ENCODE data around the gene FBXO44.
A peak's percentile ranks its signal among the peaks of the same experiment; 100 is the strongest.

The FBXO44 gene

DNA sequence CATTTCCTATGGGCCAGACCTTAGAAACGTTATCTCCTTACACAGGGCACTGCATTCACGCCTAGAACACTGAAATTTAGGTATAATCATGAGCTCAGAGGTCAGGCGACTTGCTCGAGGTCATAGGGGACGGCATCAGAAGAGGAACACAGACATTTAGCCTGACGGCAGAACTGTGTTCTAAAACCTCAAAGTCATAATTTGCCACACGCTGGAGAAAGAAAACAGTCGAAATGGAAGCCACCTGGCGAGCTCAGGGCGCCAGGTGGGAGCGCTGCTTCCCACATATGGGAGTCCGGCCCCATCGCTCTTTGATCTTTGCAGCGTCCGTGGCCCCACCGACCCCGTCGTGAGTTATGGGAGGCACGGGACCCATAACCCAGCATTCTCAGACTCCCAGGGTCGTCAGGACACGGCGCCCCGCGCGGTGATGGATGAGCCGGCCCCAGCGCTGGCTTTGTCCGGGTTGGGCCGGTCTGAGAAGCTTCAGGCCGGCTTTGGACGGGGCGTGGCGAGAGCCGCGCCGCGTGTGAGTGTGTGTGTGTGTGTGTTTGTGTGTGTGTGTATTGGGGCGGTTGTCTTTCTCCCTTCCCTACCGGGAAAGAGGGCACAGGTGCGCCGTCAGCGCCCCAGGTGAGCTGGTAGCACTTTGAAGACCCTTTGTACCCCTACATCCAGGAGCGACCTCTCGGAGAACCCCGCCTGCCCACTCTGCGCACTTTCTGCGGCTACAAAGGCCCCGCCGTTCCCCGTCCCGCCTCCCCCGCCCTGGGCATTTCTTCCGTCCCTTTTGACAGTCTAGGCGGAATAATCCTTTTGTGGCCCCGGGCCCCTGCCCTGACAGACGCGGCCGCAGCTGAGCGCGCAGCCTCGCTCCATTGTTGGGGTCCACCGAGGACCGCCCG lies 36.0 kb downstream of the FBXO44 start:
- DNase-seq (ENCODE audit: low spot score) = no peak

DNA sequence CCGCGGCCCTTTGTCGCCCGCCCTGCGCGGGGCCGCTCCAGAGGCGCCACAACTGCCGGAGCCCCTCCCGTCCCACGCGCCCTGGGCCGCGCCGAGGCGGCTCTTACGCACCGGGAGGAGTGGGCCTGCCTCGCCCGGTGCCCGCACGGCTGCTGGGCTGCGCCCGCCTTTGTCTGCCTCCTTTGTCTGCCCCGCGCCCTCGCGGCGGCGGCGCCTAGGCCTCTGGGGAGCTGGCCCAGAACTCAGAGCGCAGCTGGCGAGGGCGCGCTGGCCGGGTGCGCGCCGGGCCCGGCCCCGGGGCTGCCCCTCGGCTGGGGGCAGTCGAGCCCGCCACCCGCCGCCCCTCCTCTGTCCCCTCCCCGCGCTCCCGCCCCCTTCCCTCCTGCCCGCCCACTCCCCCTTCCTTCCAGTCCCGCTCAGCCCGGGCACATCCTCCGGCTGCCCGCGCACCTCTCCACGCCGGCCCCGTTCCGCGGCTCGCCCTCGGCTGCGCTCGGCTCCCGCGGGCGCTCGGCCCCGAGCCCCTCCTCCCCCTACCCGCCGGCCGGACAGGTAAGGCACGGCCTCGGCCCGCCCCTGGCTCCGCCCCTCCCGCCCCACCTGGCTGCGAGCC lies 36.7 kb downstream of the FBXO44 start, which contains the start of gene DRAXIN:
Gene DRAXIN (plus strand): TSS at position 409 of the 613 bp plus-strand sequence. CDS start 14,549 bp downstream, outside the sequence.
- no peak for DNase-seq (ENCODE audit: low spot score)

DNA sequence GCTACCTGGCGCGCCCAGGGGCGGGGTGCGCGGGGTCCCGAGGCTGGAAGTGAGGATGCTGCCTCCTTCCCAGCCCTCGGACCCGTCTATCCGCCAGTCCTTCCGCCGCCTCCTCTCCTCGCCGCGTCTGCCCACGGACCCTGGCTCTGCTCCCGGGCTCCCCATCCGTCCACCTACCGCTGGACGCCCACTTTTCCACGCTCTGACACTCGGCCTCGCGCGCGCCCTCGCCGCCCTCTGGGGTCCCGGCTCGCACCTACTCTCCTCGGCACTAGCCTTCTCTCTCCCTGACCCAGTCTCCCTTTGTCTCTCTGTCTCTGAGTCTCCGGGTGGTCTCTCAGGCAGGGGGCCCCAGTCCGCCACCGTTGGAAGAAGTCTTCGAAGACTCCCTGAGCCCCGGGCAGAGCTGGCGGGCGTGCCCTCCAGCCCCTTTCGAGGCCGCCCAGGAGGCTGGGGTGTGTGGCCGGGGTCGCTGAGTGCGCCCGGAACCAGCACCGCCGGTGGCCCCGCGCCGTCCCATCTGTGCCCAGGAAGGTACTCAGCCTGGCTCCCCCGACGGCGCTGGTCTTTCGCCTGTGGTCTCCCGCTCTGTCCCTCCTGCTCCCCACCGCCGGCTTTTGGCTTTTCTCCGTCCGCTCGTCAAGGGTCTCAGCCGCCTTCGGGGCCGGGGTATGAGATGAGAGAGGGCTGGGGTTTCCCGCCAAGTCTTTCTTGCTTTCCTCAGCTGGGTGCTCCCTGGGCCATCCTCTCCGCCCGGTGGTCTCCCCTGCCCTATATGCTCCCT lies 37.4 kb downstream of the FBXO44 start:
- DNase-seq (ENCODE audit: low spot score) = no peak

DNA sequence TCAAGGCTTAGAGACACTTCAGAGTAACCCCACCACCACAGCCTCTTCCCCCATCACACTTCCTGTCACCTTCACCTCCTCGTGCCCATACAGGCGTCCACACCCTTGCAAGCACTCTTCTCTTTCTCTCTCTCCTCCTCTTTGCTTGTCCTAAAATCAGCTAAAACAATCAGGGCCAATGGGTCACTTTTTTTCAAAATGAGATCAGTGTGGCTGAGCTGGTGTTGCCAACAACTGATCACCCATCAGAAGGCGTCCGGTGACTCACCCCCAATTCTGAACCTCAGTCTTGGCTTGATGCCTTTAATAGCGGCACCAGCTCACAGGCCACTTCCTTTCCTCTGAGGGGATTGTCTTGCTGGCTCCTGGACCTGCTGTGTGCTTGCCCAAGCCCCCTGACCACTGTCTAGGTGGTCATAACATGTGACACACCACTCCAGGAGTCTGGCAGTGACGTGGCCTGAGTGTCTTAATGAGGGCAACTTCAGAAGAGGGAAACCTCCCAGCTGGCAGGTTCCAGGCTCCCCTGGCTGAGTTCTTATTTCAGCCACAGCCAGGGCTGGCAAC lies 38.4 kb downstream of the FBXO44 start:
- peak; percentile 93 for DNase-seq (ENCODE audit: low spot score)

DNA sequence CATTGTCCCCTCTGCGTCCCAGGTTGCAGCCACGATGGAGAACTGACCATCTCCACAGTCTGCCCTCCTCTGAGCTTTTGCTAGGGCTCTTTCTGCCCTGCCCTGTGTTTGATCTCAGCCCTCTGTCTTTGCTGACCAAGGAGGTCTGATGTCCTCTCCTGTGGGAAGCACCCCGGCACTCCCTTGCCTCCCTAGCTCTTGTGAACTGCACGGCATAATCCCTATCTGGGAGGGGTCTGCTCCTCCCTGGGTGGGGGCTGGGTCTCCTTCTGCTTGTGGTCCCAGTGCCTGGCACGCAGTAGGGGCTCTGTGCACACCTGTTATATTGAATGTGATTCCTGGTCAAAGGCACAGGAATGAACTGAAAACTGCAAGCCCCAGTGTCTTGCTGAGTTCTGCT lies 39.2 kb downstream of the FBXO44 start:
- DNase-seq (ENCODE audit: low spot score) = no peak

DNA sequence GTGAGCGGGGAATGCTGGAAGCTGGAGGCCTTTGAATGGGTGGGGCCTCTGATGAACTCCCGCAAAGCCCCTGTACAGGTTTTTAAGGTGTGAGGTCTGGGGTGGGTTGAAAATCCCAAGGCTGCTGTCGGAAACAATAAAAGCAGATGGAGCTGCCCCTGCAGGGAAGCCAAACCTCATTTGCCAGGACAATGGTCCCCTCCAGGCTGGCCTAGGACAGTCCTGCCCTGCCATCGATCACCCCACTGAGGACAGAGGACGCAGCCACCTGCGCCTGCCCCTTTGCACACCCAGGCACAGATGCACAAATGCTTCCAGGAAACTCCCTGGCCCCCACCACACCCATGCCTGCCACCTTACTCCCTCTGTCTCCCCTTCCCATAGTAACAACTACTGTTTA lies 41.2 kb downstream of the FBXO44 start:
- no peak for DNase-seq (ENCODE audit: low spot score)

DNA sequence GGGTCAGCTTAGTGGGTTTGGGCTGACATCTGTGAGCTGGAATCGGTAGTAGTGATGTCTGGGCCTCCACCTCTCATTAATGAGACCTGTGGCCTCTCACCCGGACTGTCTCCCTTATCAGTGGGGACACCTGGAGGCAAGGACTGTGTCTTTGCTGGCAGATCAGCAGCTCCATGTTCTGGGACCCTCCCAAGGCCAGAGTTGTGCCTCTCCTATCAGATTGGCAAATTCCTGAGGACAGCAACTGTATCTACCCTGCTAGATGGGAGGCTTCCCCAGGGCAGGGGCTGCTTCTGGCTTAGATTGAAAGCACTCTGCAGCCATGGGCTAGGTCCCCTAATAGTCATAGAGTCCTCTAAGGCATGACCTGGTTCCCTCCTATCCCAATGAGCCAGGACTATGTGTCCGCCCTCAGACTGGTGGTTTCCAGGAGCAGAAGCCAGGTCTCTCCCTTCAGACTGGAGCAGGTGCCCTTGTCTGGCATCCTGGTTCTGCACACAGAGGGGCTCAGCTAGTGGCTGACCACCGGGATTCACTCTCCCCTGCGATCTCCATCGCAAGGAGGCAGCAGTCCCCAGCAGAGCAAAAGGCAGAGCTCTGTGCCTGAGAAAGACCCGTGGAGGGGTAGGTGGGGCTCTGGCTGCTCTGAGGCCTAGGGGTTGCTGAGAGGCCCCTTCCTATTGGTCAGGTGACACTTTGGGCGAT lies 42.7 kb downstream of the FBXO44 start:
- DNase-seq (ENCODE audit: low spot score) = no peak

DNA sequence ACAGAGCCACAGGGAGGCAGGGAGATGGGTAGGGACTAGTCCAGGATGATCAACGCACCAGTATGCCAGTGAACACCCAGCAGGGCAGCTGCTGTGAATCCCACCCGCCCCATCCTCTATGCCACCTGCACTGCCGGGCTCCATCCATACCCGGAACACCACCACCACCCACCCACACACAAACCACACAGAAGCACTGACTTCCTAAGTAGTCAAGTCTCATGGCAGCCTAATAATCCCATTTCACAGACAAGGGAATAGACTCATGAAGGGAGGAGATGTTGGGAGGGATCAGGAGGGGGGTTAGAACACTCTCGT lies 43.2 kb downstream of the FBXO44 start:
- no peak for DNase-seq (ENCODE audit: low spot score)

DNA sequence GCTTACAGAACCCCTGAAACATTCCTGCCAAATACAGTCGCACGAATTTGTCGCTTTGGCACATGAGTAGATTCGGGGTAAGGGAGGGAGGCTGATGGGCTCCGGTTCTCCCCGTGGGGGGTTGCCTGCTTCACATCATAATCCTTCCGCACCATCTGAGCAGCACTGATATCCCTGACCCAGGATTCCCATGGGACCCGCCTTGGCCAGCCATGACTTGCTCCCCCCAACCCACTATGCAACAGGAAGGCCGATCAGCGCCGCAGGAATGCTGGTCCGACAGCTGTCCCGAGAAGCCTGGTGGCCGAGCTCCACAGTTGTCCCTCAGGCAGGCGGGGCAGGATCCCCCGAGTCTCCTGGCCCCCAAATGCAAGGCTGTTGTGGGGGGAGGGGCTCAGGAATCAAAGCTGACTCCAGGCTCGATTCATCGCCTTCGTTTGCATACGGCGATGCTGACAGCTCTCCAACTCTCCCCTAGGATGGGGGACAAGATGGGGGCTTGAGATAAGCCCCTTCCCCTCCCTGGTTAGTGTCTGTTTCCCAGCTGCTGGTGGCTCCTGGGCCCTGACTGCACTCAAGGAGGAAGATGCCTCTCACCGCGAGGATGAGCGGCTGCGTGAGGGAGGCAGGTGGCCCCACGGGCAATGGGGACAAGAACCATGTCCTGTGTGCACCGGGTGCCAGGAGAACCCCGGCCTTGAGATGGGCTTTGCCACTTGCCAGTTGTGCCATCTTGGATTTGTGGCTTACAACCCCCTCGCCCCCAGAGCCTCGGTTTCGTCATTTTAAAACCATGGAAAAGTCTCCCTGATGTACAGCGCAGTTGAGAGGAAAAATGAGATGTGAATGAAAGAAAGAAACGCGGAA lies 46.2 kb downstream of the FBXO44 start:
- no peak for DNase-seq (ENCODE audit: low spot score)

DNA sequence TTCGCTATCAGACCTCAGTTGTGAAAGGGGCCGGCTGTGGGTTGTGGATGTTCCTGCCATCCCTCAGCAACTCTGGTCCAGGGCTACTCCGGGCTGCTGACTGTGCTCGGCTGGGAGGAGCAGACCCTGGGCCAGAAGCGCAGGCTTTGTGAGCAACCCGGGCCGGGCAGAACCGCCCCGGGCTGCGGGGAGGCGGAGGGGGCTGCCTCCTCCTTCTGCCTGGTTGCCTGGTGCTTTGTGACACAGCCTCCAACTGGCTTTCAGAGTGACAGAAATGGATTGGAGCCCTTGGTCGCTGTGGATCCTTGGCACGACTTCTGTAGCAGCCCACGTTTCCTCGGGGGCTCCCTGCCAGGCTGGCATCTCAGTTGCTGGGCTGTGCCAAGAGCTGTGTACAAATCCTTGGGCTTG lies 46.9 kb downstream of the FBXO44 start:
- DNase-seq (ENCODE audit: low spot score) = no peak

DNA sequence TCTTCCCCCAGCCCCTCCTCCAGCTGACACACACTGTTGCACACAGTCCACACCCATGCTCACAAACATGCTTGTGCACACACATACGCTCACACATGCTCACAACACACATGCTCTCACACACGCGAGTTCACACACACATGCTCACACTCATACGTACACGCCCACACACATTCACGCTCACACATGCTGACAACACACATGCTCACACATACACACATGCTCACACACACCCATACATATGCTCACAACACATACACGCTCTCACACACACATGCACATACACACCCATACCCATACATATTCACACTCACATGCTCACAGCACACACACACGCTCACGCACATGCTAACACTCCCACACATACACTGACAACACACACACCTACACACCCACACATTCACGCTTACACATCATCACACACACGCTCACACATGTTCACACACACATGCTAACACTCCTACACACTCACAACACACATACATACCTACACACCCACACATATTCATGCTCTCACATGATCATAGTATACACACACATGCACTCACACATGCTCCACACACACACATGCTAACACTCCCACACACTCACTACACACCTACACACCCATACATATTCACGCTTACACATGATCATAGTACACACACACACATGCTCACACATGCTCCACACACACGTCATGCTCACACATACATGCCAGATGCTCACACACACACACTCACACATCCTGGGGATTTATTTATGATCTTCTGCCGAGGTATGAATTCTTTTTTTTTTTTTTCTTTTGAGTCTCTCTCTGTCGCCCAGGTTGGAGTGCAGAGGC lies 47.5 kb downstream of the FBXO44 start:
- no peak for DNase-seq (ENCODE audit: low spot score)

DNA sequence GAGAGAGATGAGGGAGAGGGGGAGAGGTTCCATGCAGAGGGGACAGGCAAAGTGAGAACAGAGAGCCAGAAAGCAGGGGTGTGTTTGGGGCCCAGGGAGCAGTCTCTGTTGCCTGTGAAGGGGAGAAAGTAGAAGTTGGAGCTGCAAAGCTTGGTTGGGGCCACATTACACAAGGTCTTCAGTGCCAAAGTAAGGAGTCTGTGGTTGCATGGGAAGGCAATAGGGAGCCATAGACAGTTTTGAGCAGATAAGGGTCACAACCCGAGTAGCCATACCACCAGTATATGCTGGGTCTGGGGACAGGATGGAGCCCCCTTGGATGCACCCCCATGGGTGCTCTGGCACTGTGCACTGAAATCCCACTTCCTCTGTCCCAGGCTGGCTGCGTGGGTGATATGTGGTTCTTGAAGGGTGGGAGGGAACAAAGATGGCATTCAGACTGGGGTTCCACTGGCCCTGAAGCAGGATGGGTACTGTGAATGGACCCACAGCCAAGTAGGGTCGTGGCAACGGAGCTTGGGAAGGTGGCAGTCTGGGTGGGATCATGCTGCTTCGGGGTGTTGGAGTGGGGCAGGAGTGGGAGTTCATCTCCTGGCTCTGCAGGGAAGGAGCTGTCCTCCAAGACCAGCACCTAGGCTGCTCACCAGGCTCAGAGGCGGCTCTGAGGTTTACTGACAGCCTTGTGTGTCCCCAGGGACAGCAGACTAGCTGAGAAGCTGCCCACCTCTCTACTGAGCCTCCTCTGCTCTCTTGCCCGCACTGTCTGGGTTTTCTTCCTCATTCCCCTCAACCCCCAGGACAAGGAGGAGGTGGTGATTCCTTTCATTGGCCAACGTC lies 48.9 kb downstream of the FBXO44 start:
- no peak for DNase-seq (ENCODE audit: low spot score)

DNA sequence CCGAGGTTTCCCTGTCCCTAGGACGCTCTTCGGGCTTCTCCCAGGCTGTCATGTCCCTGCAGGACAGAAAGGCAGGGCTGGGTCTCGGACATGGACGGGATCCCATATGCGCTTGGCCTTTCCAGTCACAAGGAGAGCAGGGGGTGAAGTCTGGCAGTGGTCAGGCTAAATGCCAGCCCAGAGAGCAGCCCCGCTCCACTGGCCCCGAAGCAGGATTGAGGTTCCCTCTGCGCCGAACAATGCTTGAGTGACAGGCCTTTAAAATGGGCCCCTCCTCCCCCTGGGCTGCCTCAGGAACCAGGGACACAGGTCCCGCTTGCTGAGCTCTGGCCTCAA lies 49.5 kb downstream of the FBXO44 start:
- no peak for DNase-seq (ENCODE audit: low spot score)

DNA sequence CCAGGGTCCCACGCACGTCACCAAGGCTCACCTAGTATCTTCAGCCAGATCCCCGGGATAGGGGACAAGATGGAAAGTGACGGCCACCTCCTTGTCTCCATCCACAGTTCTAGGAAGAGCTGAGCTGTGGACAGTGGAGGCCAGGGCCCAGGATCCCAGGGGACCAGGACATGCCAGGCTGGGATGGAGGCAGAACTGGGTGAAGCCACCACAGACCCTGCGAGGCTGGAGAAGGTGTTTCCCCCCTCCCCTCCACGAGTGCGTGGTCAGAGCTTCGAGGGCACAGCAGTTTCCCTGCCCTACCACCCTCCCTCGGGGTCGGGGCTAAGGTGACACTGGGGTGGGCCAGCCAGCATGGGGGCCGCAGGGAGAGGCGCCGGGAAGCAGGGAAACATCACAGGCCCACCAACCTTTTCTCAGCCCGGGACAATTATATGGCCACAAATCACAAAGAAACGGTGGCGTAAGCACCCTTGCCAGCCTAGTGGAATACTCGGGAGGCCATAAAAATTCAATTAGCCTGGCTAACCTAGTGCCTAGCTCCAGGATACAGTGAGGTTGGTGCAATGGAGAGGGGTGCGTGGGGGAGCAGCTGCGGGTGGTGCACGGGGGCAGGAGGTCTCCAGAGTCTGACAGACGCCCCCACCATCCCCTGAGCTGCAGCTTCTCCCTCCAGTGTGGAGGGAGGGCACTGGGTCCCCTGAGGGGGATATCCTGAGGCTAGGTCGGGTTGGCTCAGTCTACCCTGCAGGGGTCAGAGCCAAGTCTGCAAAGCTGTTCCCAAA lies 50.2 kb downstream of the FBXO44 start:
- no peak for DNase-seq (ENCODE audit: low spot score)

DNA sequence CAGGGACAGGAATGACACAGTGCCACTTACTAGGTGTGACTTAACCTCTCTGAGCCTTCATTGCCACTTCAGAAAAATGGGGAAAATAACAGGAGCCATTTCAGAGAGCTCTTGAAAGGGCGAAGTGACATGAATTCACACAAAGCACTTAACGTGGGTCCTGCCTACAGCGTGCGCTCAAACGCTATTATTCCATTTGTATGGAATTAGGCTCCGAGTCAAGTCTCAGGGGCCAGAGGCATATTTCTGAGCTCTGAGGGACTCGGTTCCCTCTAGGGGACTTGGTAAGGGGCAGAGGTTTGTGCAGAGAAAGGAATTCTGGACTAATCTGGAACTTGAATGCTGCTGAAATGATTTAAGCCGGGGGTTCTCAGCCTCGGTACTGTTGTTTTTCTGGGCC lies 50.9 kb downstream of the FBXO44 start:
- no peak for DNase-seq (ENCODE audit: low spot score)

DNA sequence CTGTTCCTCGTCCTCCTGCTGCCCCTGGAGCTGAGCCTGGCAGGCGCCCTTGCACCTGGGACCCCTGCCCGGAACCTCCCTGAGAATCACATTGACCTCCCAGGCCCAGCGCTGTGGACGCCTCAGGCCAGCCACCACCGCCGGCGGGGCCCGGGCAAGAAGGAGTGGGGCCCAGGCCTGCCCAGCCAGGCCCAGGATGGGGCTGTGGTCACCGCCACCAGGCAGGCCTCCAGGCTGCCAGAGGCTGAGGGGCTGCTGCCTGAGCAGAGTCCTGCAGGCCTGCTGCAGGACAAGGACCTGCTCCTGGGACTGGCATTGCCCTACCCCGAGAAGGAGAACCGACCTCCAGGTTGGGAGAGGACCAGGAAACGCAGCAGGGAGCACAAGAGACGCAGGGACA lies 51.6 kb downstream of the FBXO44 start:
- no peak for DNase-seq (ENCODE audit: low spot score)

DNA sequence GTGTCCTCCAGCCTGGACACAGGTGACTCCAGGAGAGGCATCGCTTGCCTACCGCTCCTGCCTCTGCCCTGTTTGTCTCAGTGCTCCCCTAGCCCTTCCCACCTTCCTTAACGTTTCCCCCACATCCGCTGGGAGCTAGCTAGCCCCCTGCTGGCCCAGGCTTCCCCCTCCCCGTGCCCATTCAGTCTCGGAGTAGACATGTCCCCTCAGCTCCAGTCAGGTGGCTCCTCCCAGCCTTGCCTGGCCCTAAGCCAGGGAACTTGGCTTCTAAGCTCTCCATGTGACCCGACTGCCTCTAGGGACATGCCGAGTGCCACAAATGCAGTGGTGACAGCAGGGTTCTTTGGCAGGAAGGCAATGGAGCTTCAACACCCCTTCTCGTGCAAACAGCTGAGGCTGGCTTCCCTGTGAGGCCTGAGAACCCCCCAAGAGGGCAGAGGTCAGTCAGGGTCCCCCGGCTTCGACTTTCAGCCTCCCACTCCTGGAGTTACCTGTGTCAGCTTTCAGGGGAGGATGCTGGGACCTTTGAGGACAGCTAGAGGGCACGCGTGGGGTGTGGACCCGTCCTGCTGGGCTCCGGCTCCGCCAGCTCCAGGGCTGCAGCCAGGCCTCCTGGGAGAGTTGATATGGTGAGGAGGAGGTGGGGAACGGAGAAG lies 53.1 kb downstream of the FBXO44 start:
- no peak for DNase-seq (ENCODE audit: low spot score)

Measured in AG08396 (cell line).